GM19455 (cell line): ENCODE results near the gene PUS1.

ENCODE experiments used
- ATAC-seq: cut with Tn5 transposase; IDR thresholded peaks from one replicate; pipeline ENCODE4 v1.9.1; 2021; ENCODE audit not compliant: unreplicated experiment

Gene PUS1

GRCh38 chr12:131990066-131990979, 61.2 kb downstream of the PUS1 start:
- no peak for ATAC-seq

- no peak for ATAC-seq
These were observed 61.9 kb downstream of the PUS1 start for GRCh38 chr12:131990980-131991305.

GRCh38 chr12:131991816-131992430, 62.8 kb downstream of the PUS1 start:
- ATAC-seq: no peak

GRCh38 chr12:131994589-131994988, 65.5 kb downstream of the PUS1 start:
- no peak for ATAC-seq
